ENCODE measurements around the gene ARFGAP3.

ARFGAP3 gene

DNA sequence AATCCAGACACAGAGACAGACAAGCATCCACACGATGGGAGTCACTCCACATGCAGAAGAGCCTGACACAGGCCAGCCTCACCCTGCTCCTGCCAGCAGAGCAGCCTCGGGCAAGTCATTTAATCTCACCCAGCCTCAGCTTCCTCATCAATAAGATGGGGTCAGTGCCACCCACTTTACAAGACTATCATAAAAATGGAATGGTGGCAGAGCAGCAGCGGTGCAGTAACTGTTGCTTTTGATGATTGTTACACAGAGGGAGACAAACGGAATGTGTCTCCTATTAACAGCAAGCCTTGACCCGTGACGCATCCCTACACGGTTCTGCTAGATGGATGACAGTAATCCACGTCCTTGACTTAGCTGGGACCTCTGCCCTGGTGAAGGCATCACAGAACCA, 26.0 kb upstream of the ARFGAP3 start:
- DNase-seq = no peak

DNA sequence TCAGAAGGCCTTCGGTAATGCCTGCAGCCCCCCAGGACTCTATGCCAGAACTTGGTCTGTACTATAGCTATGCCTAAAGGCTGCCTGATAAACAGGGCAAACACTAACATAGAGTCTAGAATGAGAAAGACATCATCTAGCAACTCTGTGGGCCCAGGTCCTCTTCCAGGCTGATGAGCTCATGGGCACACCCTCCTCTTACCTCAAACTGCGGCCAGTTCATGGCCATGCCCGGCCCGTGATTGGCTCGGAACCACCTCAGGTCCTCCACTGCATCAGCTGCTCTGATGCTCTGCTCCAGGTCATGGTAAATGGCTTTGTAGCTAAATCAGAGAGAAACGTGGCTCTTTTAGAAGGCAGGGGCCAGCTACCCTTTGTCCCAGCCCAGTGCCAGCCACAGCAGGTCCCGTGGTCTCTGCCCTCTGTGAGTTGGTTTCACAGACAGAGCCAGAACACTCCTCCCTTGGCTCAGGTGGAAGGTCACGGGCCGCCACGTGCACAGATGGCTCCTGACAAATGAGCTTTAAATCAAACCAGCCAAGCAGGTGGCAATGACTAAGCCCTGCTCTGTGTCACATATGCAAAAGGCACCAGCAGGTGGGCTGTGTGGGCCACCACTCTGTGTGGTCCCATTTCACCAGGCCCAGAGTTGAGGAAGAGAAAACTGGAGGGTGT, 25.0 kb upstream of the ARFGAP3 start:
- no peak for DNase-seq

DNA sequence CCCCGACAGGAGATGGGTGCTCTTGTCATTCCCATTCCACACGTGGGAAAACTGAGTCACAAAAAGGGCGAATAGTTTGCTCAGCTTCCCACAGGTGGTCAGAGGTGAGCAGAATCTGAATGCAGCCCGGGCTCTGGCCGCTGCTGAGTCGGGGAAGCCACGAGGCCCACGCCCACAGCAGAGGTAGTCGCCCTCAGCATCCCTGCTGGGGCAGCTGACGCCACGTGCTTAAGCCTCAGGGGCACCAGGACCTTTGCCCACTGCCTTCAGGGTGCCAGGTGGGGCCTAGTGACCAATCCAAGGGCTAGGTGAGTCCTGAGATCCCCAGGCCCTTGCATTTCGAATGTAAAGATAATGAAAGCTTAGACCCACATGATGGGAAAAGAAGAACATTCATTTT, 24.2 kb upstream of the ARFGAP3 start:
- DNase-seq = no peak

DNA sequence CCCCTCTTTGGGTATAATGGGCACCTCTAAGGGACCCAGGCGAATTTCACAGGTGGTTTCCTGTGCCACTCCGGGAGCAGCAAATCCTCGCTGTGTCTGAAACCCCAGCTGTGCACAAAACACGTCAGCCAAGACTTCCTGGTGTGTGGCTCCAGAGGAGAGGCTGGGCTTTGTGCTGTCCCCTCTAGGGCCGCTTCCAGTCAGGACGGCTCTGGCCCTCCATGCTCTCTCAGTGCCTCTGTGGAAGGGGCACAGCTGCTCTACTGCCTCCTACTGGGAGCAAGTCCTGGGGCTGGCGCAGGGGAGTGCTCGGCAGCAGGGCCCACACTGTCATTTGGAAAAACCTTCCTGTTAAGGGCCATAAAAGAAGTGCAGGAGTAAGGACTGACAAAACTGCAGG, 23.7 kb upstream of the ARFGAP3 start:
- no peak for DNase-seq

DNA sequence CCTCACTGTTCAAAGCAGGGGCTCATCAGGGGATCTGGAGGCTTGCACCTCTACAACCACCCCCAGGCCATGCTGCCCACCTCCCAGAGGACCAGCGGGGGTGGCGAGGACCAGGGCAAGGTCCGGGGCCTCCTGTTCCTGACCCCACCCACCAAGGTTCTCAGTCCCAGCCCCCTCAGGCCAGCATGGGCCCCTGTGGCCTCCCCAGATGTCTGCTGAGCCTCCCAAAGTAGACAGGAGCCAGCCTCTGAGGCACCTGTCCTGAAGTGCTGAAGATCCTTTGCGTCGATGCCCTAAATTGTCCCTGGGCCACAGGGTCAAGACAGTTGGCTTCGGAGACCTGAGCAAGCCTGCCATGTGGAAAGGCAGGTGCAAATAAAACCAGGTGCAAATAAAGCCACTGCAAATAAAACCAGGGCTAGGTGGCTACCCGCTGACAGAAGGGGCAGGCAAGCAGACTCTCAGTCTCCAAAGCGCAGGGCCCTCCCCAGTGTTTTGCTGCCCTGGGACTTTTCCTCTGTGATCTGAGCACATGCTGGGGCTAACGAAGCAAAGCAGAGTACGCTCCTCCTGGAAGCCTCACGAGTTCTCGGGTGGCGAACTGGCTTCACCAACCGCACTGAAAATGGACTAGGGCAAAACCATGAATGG, 22.4 kb upstream of the ARFGAP3 start:
- DNase-seq = no peak

DNA sequence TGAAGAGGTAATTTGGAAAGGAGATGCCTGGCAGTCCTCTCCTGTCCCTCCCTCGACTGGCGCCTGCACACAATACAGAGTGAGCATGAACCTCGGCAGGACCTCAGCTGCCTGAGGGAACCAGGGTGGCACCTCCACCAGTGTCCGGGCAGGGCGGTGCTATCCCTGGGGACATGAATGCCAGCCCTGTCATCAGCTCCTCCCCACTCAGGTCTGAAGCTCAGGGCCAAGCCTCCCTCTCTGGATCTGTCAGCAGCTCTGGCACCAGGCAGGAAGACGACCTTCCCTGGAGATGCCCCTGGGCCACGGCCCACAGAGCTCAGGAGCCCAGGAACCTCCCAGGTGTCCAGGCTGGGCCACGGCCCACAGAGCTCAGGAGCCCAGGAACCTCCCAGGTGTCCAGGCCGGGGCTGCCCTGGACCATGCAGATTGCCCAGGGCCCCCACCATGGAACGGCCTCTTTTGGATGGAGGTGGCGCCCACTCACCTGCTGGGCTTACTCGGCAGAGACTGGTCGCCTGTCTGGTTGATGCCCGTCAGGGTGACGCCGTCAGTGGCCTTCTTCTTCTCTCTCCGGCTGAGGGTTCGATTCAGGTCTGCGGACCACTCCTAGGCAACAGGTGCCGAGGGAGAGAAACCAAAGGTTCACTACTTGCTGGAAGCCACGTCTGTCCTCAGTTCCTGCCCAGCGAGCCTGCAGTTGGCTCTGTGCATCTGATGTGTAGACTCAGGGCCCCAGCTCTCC, 21.7 kb upstream of the ARFGAP3 start:
- no peak for DNase-seq

DNA sequence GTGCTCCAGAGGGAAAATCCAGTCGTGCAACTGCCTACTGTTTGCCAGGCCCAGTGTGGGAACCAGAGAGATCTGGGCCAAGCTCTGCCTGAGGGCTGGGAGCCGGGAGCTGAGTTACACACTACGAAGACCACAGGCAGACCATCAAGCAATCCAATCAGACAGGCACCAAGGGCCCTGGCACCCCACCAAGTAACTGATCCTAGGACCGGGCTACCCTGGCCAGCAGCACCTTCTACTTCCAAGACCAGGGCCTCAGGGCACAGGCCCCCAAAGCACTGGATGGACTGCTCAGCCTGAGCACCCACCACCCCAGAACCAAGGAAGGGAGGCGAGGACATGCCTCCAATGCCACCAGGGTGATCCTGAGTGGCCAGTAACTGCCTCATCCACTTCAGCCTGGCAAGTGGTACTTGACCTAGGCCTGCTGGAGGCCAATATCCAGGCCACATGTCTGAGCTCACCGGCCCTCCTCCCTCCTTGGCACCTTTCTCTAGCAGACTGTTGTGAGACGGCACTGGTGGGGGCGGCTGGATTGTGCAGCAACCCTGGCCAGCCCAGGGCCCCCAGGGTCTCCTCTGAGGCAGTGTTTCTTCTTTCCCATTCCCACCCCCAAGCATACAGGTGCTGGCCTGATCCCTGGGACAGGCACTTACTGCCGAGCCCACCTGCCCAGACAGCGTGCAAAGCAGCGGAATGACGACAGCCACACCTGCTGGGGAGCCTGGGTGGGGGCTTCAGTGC, 20.7 kb upstream of the ARFGAP3 start:
- DNase-seq = no peak

DNA sequence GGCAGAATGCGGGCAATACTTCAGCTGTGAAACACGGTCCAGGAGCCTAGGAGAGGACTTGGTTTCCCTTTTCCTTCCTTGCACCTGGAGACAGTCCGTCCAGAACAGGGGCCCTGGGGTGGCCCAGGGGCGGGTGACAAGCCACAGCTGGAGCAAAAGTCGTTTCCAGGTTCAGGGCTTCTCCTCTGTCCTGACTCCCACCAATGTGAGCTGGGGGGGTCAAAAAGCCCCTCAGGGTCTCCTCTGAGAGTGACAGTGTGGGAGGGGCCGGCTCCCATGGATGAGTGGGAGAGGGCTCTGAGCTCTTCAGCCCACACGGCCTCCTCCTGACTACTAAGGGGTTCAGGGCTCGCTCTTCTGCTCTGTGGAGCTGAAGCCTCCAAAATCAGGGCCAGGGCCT, 20.1 kb upstream of the ARFGAP3 start:
- no peak for DNase-seq

DNA sequence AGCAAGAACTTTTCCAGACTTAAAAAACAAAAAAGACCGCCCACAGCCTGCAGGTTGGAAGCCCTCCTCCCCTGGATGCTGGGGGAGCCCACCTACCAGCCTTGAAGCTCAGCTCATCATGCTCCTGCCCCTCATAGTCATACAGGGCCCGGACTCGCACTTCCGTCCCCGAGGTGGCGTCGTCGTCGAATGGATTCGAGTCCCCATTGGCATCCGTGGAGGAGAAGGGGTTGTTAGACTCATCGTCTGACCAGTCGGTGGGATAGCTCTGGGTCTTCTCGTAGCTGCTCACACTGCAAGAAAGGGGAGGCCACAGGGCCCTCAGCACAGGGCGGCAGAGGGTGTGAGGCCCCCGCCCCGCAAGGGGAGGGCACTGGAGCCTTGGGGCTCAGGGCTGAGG, 19.0 kb upstream of the ARFGAP3 start:
- DNase-seq = no peak

DNA sequence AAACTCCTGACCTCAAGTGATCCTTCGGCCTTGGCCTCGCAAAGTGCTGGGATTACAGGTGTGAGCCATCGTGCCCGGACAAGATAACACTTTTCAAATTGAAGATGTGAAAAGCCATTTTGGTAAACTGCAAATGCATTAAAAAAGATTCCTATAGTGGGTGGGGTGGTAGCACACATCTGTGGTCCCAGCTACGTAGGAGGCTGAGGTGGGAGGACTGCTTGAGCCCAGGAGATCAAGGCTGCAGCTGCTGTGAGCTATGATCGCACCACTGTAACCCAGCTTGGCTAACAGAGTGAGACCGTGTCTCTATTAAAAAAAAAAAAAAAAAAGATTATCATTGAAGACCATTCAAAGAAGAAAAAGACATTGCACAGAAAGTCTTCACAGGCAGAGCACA, 16.9 kb upstream of the ARFGAP3 start:
- DNase-seq = no peak

DNA sequence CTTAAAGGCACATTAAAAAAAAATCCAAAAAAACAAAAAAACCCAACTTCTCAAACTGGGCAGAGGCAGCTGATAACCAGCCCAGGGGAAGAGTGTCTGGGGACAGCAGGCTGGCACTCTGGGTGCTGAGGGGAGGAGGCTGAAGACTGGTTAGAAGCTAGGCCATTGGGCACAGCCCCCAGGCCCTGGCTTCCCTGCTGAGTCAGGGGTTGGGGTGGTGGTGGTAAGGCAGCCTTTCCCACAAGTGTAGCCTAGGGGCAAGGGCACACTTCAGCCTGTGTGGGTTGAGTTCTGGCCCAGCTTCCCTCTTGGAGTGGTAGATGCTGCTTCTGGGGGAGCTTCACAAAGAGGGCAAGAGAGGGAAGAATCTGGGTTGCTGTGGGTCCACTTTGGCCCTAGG, 16.3 kb upstream of the ARFGAP3 start:
- peak; percentile 73 for DNase-seq

DNA sequence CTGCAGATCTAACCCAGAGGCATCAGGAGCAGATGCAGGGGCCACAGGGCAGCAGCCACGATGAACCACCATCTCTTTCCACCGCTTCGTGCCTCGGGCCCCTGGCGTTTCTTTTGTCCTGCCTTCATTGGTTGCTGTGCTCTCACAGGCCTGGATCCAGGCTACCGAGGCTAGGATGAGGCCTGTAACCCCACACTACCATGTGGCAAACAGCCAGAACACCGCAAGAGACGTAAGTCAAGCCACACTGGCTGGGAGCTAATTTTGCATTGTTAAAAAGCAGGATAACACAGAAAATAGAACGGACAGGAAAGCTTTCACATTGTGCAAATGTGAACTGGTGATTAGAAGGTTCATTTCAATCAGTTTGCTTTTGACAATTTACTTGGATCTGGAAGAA, 15.7 kb upstream of the ARFGAP3 start:
- no peak for DNase-seq

DNA sequence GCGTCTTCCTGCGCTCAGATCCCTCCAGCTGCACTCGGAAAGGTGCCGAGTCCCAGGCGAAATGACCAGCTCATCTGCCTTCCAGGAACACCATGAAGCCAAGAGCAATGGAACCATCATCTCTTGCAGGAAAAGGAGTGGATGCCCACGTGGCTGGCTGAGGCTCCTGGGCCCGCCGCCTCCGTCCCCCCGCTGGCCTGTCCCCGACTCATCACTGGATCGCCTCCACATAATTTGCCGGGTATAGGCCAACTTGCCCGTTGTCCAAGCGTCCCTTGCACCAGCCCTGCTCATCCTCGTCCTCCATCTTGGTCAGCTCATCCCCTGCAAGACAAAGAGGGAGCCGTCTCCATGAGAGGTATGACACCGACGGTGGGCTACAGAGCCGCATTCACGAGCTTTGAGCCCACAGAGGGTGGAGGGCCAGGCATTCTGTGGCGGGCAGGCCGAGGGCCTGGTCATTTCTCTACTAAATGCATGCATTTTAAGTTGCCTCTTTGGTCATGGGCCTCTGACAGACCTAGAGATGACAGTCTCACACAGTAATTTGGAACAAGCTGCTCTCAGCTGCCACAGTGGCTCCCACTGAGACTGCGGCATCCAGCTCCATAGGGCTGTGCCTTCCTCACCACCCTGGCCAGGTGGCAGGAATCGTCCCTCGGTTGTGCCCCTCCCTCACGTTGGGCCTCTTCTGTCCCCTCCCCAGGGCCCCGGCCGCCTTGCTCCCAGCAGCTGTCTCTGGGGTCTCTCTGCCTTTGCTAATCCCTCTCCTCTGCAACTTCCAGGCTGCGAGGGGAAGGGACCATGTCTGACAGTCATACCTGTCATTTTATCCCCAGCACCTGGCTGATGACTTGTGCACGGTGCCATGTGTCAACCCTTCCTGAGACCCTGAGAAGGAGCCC, 14.3 kb upstream of the ARFGAP3 start:
- DNase-seq = no peak

DNA sequence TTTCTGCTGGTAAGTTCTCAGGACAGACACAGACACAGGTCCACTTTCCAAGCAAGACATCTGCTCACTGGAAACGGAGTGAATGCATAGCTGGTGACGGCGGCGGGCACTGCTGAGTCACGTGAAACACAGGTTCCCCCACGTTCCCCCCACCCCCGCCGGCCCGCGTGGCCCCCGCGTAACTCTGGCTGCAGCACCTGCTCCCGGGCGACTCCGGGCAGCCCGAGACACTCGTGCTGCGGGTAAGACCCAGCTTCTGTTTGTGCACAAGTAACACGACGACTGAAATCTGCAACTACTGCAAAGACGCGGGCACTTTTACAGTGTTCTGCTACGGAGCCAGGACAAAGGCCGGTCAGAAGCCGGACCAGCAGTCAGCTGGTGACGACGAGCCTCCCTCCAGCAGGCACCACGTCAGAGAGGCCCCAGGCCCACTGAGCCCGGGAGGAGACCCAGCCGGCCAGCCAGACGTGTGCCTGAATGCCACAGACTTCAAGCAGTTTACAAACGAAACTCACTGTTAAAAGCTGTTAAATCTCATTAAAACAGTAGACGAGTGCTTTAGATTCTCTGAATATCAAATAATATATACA, 12.9 kb upstream of the ARFGAP3 start:
- DNase-seq = no peak

DNA sequence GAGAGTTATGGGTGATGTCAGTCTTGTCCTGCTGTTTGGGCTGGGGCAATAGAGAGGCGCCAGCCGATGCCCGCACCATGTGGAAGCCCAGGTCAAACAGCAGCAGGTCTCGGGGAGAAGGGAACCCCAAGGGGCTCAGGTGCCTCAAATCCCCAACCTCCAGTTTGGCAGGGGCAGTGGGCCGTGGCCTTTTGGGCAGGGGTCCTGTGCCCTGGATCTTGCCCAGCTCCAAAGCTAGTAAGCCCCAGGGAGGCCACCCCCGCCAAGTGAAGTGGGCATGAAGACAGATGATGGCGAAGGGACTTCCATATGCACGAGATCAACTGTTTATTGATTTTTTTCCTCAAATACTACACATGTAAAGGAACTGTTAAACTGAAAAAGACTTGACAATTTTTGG, 12.4 kb upstream of the ARFGAP3 start:
- no peak for DNase-seq

DNA sequence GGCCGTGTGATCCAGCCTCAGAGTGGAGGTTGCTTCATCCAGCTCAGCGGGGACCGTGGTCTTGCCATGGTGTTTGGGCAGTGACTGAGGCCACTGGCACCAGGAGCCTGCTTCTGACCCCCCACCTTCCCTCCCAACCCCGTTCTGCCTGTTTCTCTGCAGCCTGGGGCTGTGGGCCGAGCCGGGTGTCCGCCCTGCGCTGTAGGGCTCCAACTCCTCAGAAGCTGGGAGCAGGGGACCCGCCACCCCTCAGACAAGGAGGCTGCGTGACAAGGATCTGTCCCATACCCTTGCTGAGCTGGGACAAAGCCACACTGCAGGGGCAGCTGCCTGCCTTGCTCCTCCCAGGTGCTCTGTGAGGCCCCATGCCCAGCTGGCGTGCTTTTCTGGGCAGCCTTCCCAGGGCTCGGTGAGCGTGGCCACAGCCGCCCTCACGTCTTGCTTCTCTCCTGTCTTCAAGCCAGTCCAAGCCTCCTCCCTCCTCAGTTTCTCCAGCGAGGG, 11.7 kb upstream of the ARFGAP3 start:
- no peak for DNase-seq

DNA sequence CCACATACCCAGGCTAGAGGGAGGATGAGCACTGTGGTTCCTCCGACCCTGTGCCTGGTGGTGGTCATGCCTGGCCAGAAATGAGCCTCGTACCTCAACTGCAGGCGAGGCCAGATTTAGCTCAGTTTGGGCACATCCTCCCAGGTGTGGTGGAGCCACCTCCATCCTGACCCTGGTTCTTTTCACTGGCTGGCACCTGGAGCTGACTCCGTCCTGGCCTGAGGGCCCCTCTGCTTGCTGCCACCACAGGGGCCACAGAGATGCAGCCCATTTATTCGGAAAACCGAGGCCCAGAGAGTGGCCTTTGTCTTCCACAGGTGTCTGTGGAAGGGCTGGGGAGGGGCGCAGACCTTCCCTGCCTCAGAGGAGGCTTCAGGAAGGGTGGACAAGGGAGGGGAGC, 9.0 kb upstream of the ARFGAP3 start:
- no peak for DNase-seq

DNA sequence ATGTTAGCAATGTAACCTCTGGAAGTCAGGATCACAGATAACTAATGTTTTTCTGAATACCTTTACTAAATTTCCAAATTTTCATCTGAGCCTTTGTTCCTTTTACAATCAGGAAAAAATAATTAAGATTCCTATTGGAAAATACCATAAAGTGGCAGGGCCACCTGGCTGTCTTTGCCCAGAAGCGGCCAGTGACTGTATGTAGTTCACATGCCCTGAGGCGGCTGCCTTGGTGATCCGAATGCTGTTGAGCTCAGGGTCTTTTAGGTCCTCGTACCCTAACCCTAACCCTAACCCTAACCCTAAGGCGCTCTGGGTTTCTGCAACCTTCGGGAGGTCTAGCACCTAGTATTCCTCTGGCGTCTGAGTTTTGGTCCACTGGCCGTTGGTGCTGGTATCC, 8.5 kb upstream of the ARFGAP3 start:
- no peak for DNase-seq

DNA sequence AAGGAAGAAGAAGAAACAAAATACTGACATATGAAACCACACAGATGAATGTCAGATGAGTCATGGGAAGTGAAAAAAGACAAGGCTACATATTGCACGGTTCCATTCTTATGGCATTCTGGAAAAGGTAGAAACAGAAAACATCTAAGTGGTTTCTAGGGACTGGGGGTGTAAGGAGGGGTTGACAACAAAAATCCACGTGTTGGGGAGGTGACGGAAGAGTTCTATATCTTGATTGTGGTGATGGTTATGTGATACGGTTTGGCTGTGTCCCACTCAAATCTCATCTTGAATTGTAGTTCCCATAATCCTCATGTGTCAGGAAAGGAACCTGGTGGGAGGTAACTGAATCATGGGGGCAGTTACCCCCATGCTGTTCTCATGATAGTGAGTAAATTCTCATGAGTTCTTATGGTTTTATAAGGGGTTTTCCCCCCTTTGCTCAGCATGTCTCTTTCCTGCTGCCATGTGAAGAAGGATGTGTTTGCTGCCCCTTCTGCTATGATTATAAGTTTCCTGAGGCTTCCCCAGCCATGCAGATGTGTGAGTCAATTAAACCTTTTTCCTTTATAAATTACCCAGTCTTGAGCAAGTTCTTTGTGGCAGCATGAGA, 6.4 kb upstream of the ARFGAP3 start:
- peak; percentile 39 for DNase-seq

DNA sequence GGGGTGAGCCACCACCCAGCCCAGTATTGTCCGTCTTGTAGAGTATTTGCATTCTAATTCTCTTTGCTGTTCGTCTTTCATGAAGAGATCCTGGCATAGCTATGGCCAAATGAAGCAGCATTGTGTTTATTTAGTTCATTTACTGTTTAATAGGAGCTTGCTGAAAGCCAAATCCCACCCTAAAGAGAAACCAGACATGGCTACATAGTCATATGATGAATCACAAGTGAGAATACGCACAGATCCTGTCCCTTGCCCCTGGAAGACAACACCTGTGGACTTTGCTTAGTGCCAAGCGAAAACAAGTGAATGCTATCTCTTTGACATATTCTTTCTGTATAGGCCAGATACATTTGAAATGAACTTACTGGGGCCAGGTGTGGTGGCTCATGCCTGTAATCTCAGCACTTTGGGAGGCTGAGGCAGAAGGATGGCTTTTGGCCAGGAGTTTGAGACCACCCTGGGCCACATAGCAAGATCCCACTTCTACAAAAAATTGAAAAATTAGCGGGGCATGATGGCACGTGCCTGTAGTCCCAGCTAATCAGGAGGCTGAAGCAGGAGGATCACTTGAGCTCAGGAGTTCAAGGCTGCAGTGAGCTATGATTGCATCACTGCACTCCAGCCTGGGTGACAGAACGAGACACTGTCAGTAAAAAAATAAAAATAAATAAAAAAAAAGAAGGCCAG, 5.1 kb upstream of the ARFGAP3 start:
- no peak for DNase-seq

DNA sequence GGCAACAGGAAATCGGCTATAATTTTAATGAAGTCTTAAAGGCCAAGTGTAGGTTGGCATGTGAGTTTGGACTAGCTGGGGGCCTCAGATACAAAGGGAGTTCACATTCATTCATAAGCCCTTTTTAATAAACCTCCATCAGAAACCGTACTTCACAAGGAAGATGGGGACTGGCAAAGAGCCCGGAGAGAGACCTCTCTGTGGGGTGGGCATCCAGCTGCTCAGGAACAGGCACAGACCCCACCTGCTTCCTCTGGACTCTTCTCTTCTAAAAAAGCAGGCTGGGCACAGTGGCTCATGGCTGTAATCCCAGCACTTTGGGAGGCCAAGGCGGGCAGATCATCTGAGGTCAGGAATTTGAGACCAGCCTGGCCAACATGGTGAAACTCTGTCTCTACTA, 3.9 kb upstream of the ARFGAP3 start:
- no peak for DNase-seq

Data from hematopoietic multipotent progenitor cell treated with erythropoietin and hydrocortisone succinate and interleukin-3 and kit ligand, for 4 days (in vitro differentiated cells).